Endothelial cell of umbilical vein (primary cell): ENCODE results near the gene NTNG1. TPM values are rescaled to one million over a fixed set of nuclear protein-coding genes. Genes with fewer than 3 reads are reported as not detected.

ENCODE experiments used
- BruUV-seq: library from RNA; stranded (reverse); fragments of 400-500 nt; replicated peaks from 2 replicates; lab custom pipeline; 2021; lab: Mats Ljungman, UMichigan
- CTCF ChIA-PET: fragments of 300-600, 350-600 bp; sonication (Branson Sonifier 250); formaldehyde crosslinking; loops from one replicate; lab custom pipeline; 2021; ENCODE audit warnings: antibody characterized with exemption, inconsistent platforms; lab: Charles Lee
- POLR2A ChIA-PET: fragments of 300-600, 350-600 bp; sonication (Branson Sonifier 250); formaldehyde crosslinking; loops from one replicate; lab custom pipeline; 2021; ENCODE audit warnings: antibody characterized with exemption, inconsistent platforms; lab: Charles Lee
- DNase-seq: peaks from one replicate; pipeline ENCODE4 v3.0.0-alpha.2; 2011; ENCODE audit warnings: low read depth, low spot score
- FAIRE-seq: peaks from 2 replicates; lab custom pipeline; 2011; peaks lifted over from hg19 to GRCh38; lab: Jason Lieb, UNC
- H2AFZ ChIP-seq: 2 replicates; pipeline ENCODE4 v1.6.0; 2012; ENCODE audit warnings: low read depth, low read length, control low read depth, inconsistent platforms
- H3K27ac ChIP-seq: 2 replicates; pipeline ENCODE4 v1.5.1; 2011; ENCODE audit warnings: low read depth, mild to moderate bottlenecking, control low read depth, low read length, moderate library complexity; ENCODE audit not compliant: insufficient read depth
- H3K27me3 ChIP-seq, 2 experiments: 2 replicates each; pipeline versions ENCODE4 v1.6.0 to v1.6.1; 2011; ENCODE audit warnings: low read length in 2 of 2, mixed read lengths in 1 of 2; ENCODE audit not compliant: control insufficient read depth in 2 of 2, insufficient read depth in 2 of 2
- H3K36me3 ChIP-seq, 2 experiments: 2 replicates in 1 of 2; 3 replicates in 1 of 2; pipeline ENCODE4 v1.5.1; 2011; ENCODE audit warnings: low read length in 2 of 2, mild to moderate bottlenecking in 1 of 2, moderate library complexity in 1 of 2; ENCODE audit not compliant: control insufficient read depth in 2 of 2, insufficient read depth in 2 of 2; ENCODE audit errors: extremely low read depth in 1 of 2
- H3K4me1 ChIP-seq: 3 replicates; pipeline ENCODE4 v1.5.1; 2011; ENCODE audit warnings: mild to moderate bottlenecking, low read length; ENCODE audit not compliant: control insufficient read depth, insufficient read depth; ENCODE audit errors: extremely low read depth
- H3K4me2 ChIP-seq: 2 replicates; pipeline ENCODE4 v1.6.1; 2011; ENCODE audit warnings: low read length, control low read depth, mixed read lengths; ENCODE audit not compliant: insufficient read depth
- H3K4me3 ChIP-seq, 3 experiments: fragments of 200-600 bp in 1 of 3; sonication (generic), shearing (Covaris generic) in 1 of 3; replicated peaks in 1 of 3; 2 replicates each; pipeline ENCODE4 v1.5.1; 2011 to 2016; ENCODE audit warnings: control low read depth in 3 of 3, low read length in 3 of 3, mild to moderate bottlenecking in 2 of 3, inconsistent platforms in 1 of 3, low read depth in 1 of 3, moderate library complexity in 1 of 3; ENCODE audit not compliant: insufficient read depth in 1 of 3
- H3K79me2 ChIP-seq: 2 replicates; pipeline ENCODE4 v1.6.0; 2012; ENCODE audit warnings: low read length, inconsistent platforms; ENCODE audit not compliant: control insufficient read depth, insufficient read depth
- H3K9ac ChIP-seq: replicated peaks from 2 replicates; pipeline ENCODE3; 2011; ENCODE audit warnings: low read length, control low read depth; ENCODE audit not compliant: insufficient read depth; ENCODE audit errors: extremely low read depth
- H3K9me1 ChIP-seq: replicated peaks from 3 replicates; pipeline ENCODE4 v1.6.0; 2011; ENCODE audit warnings: mild to moderate bottlenecking, low read length; ENCODE audit not compliant: control insufficient read depth, insufficient read depth; ENCODE audit errors: extremely low read depth
- H3K9me3 ChIP-seq: replicated peaks from 2 replicates; pipeline ENCODE4 v1.5.1; 2012; ENCODE audit warnings: low read length, inconsistent platforms; ENCODE audit not compliant: control insufficient read depth, insufficient read depth
- H4K20me1 ChIP-seq: replicated peaks from 2 replicates; pipeline ENCODE3; 2011; ENCODE audit warnings: mild to moderate bottlenecking, low read length; ENCODE audit not compliant: control insufficient read depth, insufficient read depth; ENCODE audit errors: extremely low read depth
- CTCF ChIP-seq, 2 donors: IDR thresholded peaks; 1 replicate in 1 of 2; 2 replicates in 1 of 2; pipeline ENCODE4 v1.5.1; 2011; ENCODE audit warnings: low read length in 2 of 2, mild to moderate bottlenecking in 2 of 2, moderate library complexity in 2 of 2, control low read depth in 1 of 2, inconsistent platforms in 1 of 2, low read depth in 1 of 2; ENCODE audit not compliant: insufficient read depth in 1 of 2; ENCODE audit errors: extremely low read depth in 1 of 2
- EZH2 ChIP-seq: IDR thresholded peaks from 2 replicates; pipeline ENCODE4 v1.6.1; 2012; ENCODE audit warnings: borderline replicate concordance, low read depth, mild to moderate bottlenecking, moderate library complexity, low read length, inconsistent platforms; ENCODE audit not compliant: severe bottlenecking
- FOS ChIP-seq: IDR thresholded peaks from 2 replicates; pipeline ENCODE4 v1.6.1; 2011; ENCODE audit warnings: mild to moderate bottlenecking, low read length, moderate library complexity, borderline replicate concordance; ENCODE audit not compliant: insufficient read depth
- GATA2 ChIP-seq: IDR thresholded peaks from 2 replicates; pipeline ENCODE4 v1.7.0; 2011; ENCODE audit warnings: low read depth, mild to moderate bottlenecking, moderate library complexity, mixed read lengths, low read length; ENCODE audit not compliant: insufficient read length, insufficient read depth
- JUN ChIP-seq: IDR thresholded peaks from 2 replicates; pipeline ENCODE4 v1.6.1; 2011; ENCODE audit warnings: borderline replicate concordance, low read depth; ENCODE audit not compliant: insufficient read length, insufficient read depth
- MYC ChIP-seq: IDR thresholded peaks from one replicate; pipeline ENCODE4 v1.6.1; 2011; ENCODE audit warnings: mild to moderate bottlenecking, low read depth, low read length
- POLR2A ChIP-seq: IDR thresholded peaks from 2 replicates; pipeline ENCODE4 v1.6.1; 2012; ENCODE audit warnings: low read depth, mild to moderate bottlenecking, control low read depth, low read length
- POLR2AphosphoS5 ChIP-seq: IDR thresholded peaks from 2 replicates; pipeline ENCODE4 v1.6.1; 2012; ENCODE audit warnings: low read depth, mild to moderate bottlenecking, control low read depth, low read length, moderate library complexity; ENCODE audit not compliant: insufficient read depth
- dilution Hi-C: fragments of 300-500 bp; cut with MboI; formaldehyde crosslinking; loops from one replicate; pipeline ENCODE4 v1.15.0; 2019; ENCODE audit warnings: low sequenced_read_pairs; ENCODE audit not compliant: extremely low pct_ligation_motif_present
- intact Hi-C: fragments of 100-400 bp; cut with micrococcal nuclease; formaldehyde crosslinking; loops from one replicate; pipeline ENCODE4 v1.10.0; 2022
- polyA plus RNA-seq, 4 experiments: library from polyadenylated mRNA; depleted of rRNA in 3 of 4; stranded (reverse) in 3 of 4; unstranded in 1 of 4; fragments of >200 nt; gene quantifications; 2 replicates each; pipeline versions ENCODE4 v1.2.1 to v1.2.3, GENCODE V29; 2011 to 2012; ENCODE audit warnings: missing spikeins in 1 of 4
- total RNA-seq: library from RNA; stranded (reverse); gene quantifications from 2 replicates; pipeline ENCODE4 v1.2.3, GENCODE V29; 2021
- TF ChIP-seq, protein P1 (sequence below): IDR thresholded peaks from 2 replicates; pipeline ENCODE4 v1.6.1; 2011; ENCODE audit not compliant: insufficient read depth, insufficient read length

The NTNG1 gene
- total and polyA plus RNA-seq, 2 donors (not counting 3 experiments of a cell fraction or from before 2014, with no cell fraction given): not detected

GRCh38 chr1:107523061-107523460, 382.2 kb downstream of the NTNG1 start:
- no peaks in the 10 kb centered on the region for H3K36me3 ChIP-seq
- no peaks in the 10 kb centered on the region for H4K20me1 ChIP-seq
- BruUV-seq: no TSS peak
- no peaks in the 10 kb centered on the region for H3K4me1 ChIP-seq
- CTCF ChIA-PET: no interaction called here
- no peak overlapping the region for H2AFZ ChIP-seq
- TF ChIP-seq POLR2AphosphoS5: no peak
- no peak for TF ChIP-seq POLR2A
- no peak for TF ChIP-seq FOS
- TF ChIP-seq, protein P1, sequence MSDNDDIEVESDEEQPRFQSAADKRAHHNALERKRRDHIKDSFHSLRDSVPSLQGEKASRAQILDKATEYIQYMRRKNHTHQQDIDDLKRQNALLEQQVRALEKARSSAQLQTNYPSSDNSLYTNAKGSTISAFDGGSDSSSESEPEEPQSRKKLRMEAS: no peak
- no peak for TF ChIP-seq JUN
- TF ChIP-seq EZH2: no peak
- no peak for DNase-seq
- no peak overlapping the region for H3K27ac ChIP-seq
- dilution Hi-C loops (no loop called here), intact Hi-C loops (no loop called here)
- H3K4me3 ChIP-seq: no peak overlapping the region
- POLR2A ChIA-PET: no interaction called here
- H3K27me3 ChIP-seq: no peaks in the 10 kb centered on the region
- H3K9ac ChIP-seq: no peak overlapping the region
- no peaks in the 10 kb centered on the region for H3K9me1 ChIP-seq
- no peak for FAIRE-seq
- no peak overlapping the region for H3K4me2 ChIP-seq
- no peaks in the 10 kb centered on the region for H3K79me2 ChIP-seq
- no peaks in the 10 kb centered on the region for H3K9me3 ChIP-seq

- no TSS peak for BruUV-seq
- Histone ChIP-seq H3K4me1 (no peaks in the 10 kb centered on the region), H3K9me3 (no peaks in the 10 kb centered on the region), H3K4me3 (no peak overlapping the region), H3K4me2 (no peak overlapping the region), H3K36me3 (no peaks in the 10 kb centered on the region), H3K27ac (no peak overlapping the region), H2AFZ (no peak overlapping the region), H3K9me1 (no peaks in the 10 kb centered on the region), H3K79me2 (no peaks in the 10 kb centered on the region), H3K27me3 (no peaks in the 10 kb centered on the region), H4K20me1 (no peaks in the 10 kb centered on the region), H3K9ac (no peak overlapping the region)
- intact Hi-C loops: no loop called here
- TF ChIP-seq CTCF (IDR thresholded peaks at IDR 0.05; ENCODE audit: extremely low read depth in 1 of 2, insufficient read depth in 1 of 2, low read depth in 1 of 2, low read length in 2 of 2) (no peak), GATA2 (no peak), MYC (no peak), POLR2AphosphoS5 (no peak), JUN (no peak)
- TF ChIP-seq, protein P1: no peak
- dilution Hi-C loops: no loop called here
- DNase-seq (no peak), FAIRE-seq (no peak)
- CTCF ChIA-PET: no interaction called here
- POLR2A ChIA-PET: no interaction called here
Observed at GRCh38 chr1:107523736-107524135, 382.9 kb downstream of the NTNG1 start.
